Measurements from ENCODE around the gene NVL. TPM values are rescaled to one million over a fixed set of nuclear protein-coding genes. Genes with fewer than 3 reads are reported as not detected.

NVL gene
- total and polyA plus RNA-seq, 2 donors (not counting 1 experiment from before 2014, with no cell fraction given): 20.5 to 27.6 TPM

- Histone ChIP-seq H3K27ac (ENCODE audit: insufficient read depth, low read length) (no peak overlapping the region), H3K9ac (ENCODE audit: insufficient read depth, low read length) (no peak overlapping the region), H3K4me2 (ENCODE audit: extremely low read depth, insufficient read depth, low read length) (no peak overlapping the region), H4K20me1 (ENCODE audit: control insufficient read depth, extremely low read depth, insufficient read depth, low read length) (no peaks in the 10 kb centered on the region), H3K79me2 (ENCODE audit: control insufficient read depth, insufficient read depth, low read length) (no peaks in the 10 kb centered on the region), H3K9me3 (ENCODE audit: control insufficient read depth, insufficient read depth, low read depth, low read length) (no peaks in the 10 kb centered on the region), H2AFZ (ENCODE audit: low read length) (no peak overlapping the region), H3K27me3 (ENCODE audit: control insufficient read depth, insufficient read depth, low read length) (no peaks in the 10 kb centered on the region), H3K4me1 (ENCODE audit: control insufficient read depth, extremely low read depth, insufficient read depth, low read length) (no peaks in the 10 kb centered on the region), H3K36me3 (ENCODE audit: control insufficient read depth, insufficient read depth, low read length) (peaks cover 2% of the 10 kb centered on the region), H3K4me3 (replicated peaks in 1 of 4; ENCODE audit: control extremely low read depth in 1 of 4, insufficient read depth in 1 of 4, low read depth in 3 of 4, low read length in 4 of 4) (no peak overlapping the region)
- DNase-seq (ENCODE audit: low read depth in 2 of 2): no peak
- TF ChIP-seq CTCF (conservative IDR thresholded peaks at IDR 0.05 in 1 of 2, IDR thresholded peaks at IDR 0.05 in 1 of 2; ENCODE audit: low read depth in 1 of 2, low read length in 2 of 2): no peak
- TF ChIP-seq EZH2 (IDR thresholded peaks at IDR 0.05; ENCODE audit: low read length, missing control alignments): no peak
Measured at GRCh38 chr1:224238756-224239155, 91.2 kb downstream of the NVL start.

GRCh38 chr1:224238212-224238611, 91.8 kb downstream of the NVL start:
- H3K27ac ChIP-seq (ENCODE audit: insufficient read depth, low read length): no peak overlapping the region
- no peaks in the 10 kb centered on the region for H3K4me1 ChIP-seq (ENCODE audit: control insufficient read depth, extremely low read depth, insufficient read depth, low read length)
- peaks cover 2% of the 10 kb centered on the region for H3K36me3 ChIP-seq (ENCODE audit: control insufficient read depth, insufficient read depth, low read length)
- no peak overlapping the region for H3K4me2 ChIP-seq (ENCODE audit: extremely low read depth, insufficient read depth, low read length)
- no peaks in the 10 kb centered on the region for H3K79me2 ChIP-seq (ENCODE audit: control insufficient read depth, insufficient read depth, low read length)
- TF ChIP-seq EZH2 (IDR thresholded peaks at IDR 0.05; ENCODE audit: low read length, missing control alignments) (no peak), CTCF (conservative IDR thresholded peaks at IDR 0.05 in 1 of 2, IDR thresholded peaks at IDR 0.05 in 1 of 2; ENCODE audit: low read depth in 1 of 2, low read length in 2 of 2) (no peak)
- no peak overlapping the region for H3K4me3 ChIP-seq (replicated peaks in 1 of 4; ENCODE audit: control extremely low read depth in 1 of 4, insufficient read depth in 1 of 4, low read depth in 3 of 4, low read length in 4 of 4)
- DNase-seq (ENCODE audit: low read depth in 2 of 2): no peak
- no peaks in the 10 kb centered on the region for H3K27me3 ChIP-seq (ENCODE audit: control insufficient read depth, insufficient read depth, low read length)
- H3K9me3 ChIP-seq (ENCODE audit: control insufficient read depth, insufficient read depth, low read depth, low read length): no peaks in the 10 kb centered on the region
- H4K20me1 ChIP-seq (ENCODE audit: control insufficient read depth, extremely low read depth, insufficient read depth, low read length): no peaks in the 10 kb centered on the region
- H3K9ac ChIP-seq (ENCODE audit: insufficient read depth, low read length): no peak overlapping the region
- no peak overlapping the region for H2AFZ ChIP-seq (ENCODE audit: low read length)

- DNase-seq (ENCODE audit: low read depth in 2 of 2): no peak
- H3K4me2 ChIP-seq (ENCODE audit: extremely low read depth, insufficient read depth, low read length): no peak overlapping the region
- no peaks in the 10 kb centered on the region for H3K4me1 ChIP-seq (ENCODE audit: control insufficient read depth, extremely low read depth, insufficient read depth, low read length)
- H3K79me2 ChIP-seq (ENCODE audit: control insufficient read depth, insufficient read depth, low read length): no peaks in the 10 kb centered on the region
- H2AFZ ChIP-seq (ENCODE audit: low read length): no peak overlapping the region
- H3K9ac ChIP-seq (ENCODE audit: insufficient read depth, low read length): no peak overlapping the region
- H4K20me1 ChIP-seq (ENCODE audit: control insufficient read depth, extremely low read depth, insufficient read depth, low read length): no peaks in the 10 kb centered on the region
- no peak overlapping the region for H3K4me3 ChIP-seq (replicated peaks in 1 of 4; ENCODE audit: control extremely low read depth in 1 of 4, insufficient read depth in 1 of 4, low read depth in 3 of 4, low read length in 4 of 4)
- no peak for TF ChIP-seq EZH2 (IDR thresholded peaks at IDR 0.05; ENCODE audit: low read length, missing control alignments)
- TF ChIP-seq CTCF (conservative IDR thresholded peaks at IDR 0.05 in 1 of 2, IDR thresholded peaks at IDR 0.05 in 1 of 2; ENCODE audit: low read depth in 1 of 2, low read length in 2 of 2): no peak
- H3K9me3 ChIP-seq (ENCODE audit: control insufficient read depth, insufficient read depth, low read depth, low read length): no peaks in the 10 kb centered on the region
- H3K27ac ChIP-seq (ENCODE audit: insufficient read depth, low read length): no peak overlapping the region
- H3K36me3 ChIP-seq (ENCODE audit: control insufficient read depth, insufficient read depth, low read length): peaks cover 2% of the 10 kb centered on the region
- no peaks in the 10 kb centered on the region for H3K27me3 ChIP-seq (ENCODE audit: control insufficient read depth, insufficient read depth, low read length)
Measured at GRCh38 chr1:224237119-224237881, 92.7 kb downstream of the NVL start.
